WTC11 (cell line): ENCODE data around the gene BRME1.

Experiments
- ESRRA ChIP-seq: sonication (generic); formaldehyde crosslinking; IDR thresholded peaks from 2 replicates; pipeline ENCODE4 v1.8.1; 2022; ENCODE audit warnings: mild to moderate bottlenecking, missing genetic modification reagents, borderline replicate concordance
- KAT7 ChIP-seq: sonication (generic); formaldehyde crosslinking; IDR thresholded peaks from 2 replicates; pipeline ENCODE4 v1.8.1; 2023; ENCODE audit warnings: missing genetic modification reagents, mild to moderate bottlenecking, borderline replicate concordance
- SMAD4 ChIP-seq: sonication (generic); formaldehyde crosslinking; IDR thresholded peaks from 2 replicates; pipeline ENCODE4 v1.8.0; 2022; ENCODE audit warnings: mild to moderate bottlenecking, missing genetic modification reagents
- TF ChIP-seq, protein P1 (sequence below): fragments of 250-450 bp; sonication (Bioruptor Pico); IDR thresholded peaks from 2 replicates; pipeline ENCODE4 v1.8.0; 2021; ENCODE audit warnings: mild to moderate bottlenecking
- TF ChIP-seq, protein P2 (sequence below): sonication (generic); formaldehyde crosslinking; IDR thresholded peaks from 2 replicates; pipeline ENCODE4 v1.8.1; 2022; ENCODE audit warnings: mild to moderate bottlenecking, moderate library complexity, missing genetic modification reagents
- TF ChIP-seq, protein P3 (sequence below): sonication (generic); formaldehyde crosslinking; IDR thresholded peaks from 2 replicates; pipeline ENCODE4 v1.8.1; 2023; ENCODE audit warnings: mild to moderate bottlenecking, missing genetic modification reagents, moderate library complexity
- TF ChIP-seq, protein P4 (sequence below): fragments of 200-600 bp; IDR thresholded peaks from 2 replicates; pipeline ENCODE4 v1.8.0; 2022; ENCODE audit warnings: antibody characterized with exemption
- TF ChIP-seq, protein P5 (sequence below): sonication (generic); formaldehyde crosslinking; IDR thresholded peaks from 2 replicates; pipeline ENCODE4 v1.8.0; 2022; ENCODE audit warnings: mild to moderate bottlenecking, missing genetic modification reagents
- TF ChIP-seq, protein P6 (sequence below): sonication (generic); formaldehyde crosslinking; conservative IDR thresholded peaks from 2 replicates; pipeline ENCODE4 v1.8.1; 2022; ENCODE audit warnings: mild to moderate bottlenecking, missing genetic modification reagents
- TF ChIP-seq, protein P7 (sequence below): fragments of 250-450 bp; sonication (Bioruptor Pico); IDR thresholded peaks from 2 replicates; pipeline ENCODE4 v2.1.2; 2022; ENCODE audit warnings: mild to moderate bottlenecking, moderate library complexity
- TF ChIP-seq, protein P8 (sequence below): sonication (generic); formaldehyde crosslinking; IDR thresholded peaks from 2 replicates; pipeline ENCODE4 v1.8.1; 2023; ENCODE audit warnings: mild to moderate bottlenecking, missing genetic modification reagents
- TF ChIP-seq, protein P9 (sequence below): sonication (generic); formaldehyde crosslinking; IDR thresholded peaks from 2 replicates; pipeline ENCODE4 v1.8.1; 2023; ENCODE audit warnings: mild to moderate bottlenecking, moderate library complexity, missing genetic modification reagents

DNA sequence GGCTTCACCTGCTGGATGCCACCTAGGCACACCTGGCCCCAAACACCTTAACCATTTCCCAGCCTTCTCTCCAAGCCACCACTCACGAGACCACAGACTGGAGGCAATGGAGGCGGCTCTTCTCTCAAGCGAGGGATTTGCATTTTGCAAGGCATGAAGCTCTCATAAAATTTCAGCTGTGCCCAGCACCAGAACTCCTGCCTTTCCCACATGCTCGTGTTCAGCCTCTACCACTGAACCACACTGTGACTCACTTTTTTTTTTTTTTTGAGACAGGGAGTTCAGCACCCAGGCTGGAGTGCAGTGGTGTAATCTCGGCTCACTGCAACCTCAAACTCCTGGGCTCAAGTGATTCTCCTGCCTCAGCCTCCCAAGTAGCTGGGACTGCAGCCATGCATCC, 18.4 kb downstream of the BRME1 start:
- TF ChIP-seq, protein P1, sequence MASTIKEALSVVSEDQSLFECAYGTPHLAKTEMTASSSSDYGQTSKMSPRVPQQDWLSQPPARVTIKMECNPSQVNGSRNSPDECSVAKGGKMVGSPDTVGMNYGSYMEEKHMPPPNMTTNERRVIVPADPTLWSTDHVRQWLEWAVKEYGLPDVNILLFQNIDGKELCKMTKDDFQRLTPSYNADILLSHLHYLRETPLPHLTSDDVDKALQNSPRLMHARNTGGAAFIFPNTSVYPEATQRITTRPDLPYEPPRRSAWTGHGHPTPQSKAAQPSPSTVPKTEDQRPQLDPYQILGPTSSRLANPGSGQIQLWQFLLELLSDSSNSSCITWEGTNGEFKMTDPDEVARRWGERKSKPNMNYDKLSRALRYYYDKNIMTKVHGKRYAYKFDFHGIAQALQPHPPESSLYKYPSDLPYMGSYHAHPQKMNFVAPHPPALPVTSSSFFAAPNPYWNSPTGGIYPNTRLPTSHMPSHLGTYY (CRISPR knock-in tag): no peak
- TF ChIP-seq KAT7 (CRISPR knock-in tag) (no peak), ESRRA (CRISPR knock-in tag) (no peak), SMAD4 (CRISPR knock-in tag) (no peak)
- TF ChIP-seq, protein P2, sequence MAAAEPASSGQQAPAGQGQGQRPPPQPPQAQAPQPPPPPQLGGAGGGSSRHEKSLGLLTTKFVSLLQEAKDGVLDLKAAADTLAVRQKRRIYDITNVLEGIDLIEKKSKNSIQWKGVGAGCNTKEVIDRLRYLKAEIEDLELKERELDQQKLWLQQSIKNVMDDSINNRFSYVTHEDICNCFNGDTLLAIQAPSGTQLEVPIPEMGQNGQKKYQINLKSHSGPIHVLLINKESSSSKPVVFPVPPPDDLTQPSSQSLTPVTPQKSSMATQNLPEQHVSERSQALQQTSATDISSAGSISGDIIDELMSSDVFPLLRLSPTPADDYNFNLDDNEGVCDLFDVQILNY (CRISPR knock-in tag): no peak
- TF ChIP-seq, protein P3, sequence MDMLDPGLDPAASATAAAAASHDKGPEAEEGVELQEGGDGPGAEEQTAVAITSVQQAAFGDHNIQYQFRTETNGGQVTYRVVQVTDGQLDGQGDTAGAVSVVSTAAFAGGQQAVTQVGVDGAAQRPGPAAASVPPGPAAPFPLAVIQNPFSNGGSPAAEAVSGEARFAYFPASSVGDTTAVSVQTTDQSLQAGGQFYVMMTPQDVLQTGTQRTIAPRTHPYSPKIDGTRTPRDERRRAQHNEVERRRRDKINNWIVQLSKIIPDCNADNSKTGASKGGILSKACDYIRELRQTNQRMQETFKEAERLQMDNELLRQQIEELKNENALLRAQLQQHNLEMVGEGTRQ (CRISPR knock-in tag): no peak
- TF ChIP-seq, protein P4, sequence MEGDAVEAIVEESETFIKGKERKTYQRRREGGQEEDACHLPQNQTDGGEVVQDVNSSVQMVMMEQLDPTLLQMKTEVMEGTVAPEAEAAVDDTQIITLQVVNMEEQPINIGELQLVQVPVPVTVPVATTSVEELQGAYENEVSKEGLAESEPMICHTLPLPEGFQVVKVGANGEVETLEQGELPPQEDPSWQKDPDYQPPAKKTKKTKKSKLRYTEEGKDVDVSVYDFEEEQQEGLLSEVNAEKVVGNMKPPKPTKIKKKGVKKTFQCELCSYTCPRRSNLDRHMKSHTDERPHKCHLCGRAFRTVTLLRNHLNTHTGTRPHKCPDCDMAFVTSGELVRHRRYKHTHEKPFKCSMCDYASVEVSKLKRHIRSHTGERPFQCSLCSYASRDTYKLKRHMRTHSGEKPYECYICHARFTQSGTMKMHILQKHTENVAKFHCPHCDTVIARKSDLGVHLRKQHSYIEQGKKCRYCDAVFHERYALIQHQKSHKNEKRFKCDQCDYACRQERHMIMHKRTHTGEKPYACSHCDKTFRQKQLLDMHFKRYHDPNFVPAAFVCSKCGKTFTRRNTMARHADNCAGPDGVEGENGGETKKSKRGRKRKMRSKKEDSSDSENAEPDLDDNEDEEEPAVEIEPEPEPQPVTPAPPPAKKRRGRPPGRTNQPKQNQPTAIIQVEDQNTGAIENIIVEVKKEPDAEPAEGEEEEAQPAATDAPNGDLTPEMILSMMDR: no peak
- TF ChIP-seq, protein P5, sequence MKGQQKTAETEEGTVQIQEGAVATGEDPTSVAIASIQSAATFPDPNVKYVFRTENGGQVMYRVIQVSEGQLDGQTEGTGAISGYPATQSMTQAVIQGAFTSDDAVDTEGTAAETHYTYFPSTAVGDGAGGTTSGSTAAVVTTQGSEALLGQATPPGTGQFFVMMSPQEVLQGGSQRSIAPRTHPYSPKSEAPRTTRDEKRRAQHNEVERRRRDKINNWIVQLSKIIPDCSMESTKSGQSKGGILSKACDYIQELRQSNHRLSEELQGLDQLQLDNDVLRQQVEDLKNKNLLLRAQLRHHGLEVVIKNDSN: no peak
- TF ChIP-seq, protein P6, sequence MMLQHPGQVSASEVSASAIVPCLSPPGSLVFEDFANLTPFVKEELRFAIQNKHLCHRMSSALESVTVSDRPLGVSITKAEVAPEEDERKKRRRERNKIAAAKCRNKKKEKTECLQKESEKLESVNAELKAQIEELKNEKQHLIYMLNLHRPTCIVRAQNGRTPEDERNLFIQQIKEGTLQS (CRISPR knock-in tag): no peak
- TF ChIP-seq, protein P7, sequence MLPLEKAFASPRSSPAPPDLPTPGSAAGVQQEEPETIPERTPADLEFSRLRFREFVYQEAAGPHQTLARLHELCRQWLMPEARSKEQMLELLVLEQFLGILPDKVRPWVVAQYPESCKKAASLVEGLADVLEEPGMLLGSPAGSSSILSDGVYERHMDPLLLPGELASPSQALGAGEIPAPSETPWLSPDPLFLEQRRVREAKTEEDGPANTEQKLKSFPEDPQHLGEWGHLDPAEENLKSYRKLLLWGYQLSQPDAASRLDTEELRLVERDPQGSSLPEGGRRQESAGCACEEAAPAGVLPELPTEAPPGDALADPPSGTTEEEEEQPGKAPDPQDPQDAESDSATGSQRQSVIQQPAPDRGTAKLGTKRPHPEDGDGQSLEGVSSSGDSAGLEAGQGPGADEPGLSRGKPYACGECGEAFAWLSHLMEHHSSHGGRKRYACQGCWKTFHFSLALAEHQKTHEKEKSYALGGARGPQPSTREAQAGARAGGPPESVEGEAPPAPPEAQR (CRISPR knock-in tag): no peak
- TF ChIP-seq, protein P8, sequence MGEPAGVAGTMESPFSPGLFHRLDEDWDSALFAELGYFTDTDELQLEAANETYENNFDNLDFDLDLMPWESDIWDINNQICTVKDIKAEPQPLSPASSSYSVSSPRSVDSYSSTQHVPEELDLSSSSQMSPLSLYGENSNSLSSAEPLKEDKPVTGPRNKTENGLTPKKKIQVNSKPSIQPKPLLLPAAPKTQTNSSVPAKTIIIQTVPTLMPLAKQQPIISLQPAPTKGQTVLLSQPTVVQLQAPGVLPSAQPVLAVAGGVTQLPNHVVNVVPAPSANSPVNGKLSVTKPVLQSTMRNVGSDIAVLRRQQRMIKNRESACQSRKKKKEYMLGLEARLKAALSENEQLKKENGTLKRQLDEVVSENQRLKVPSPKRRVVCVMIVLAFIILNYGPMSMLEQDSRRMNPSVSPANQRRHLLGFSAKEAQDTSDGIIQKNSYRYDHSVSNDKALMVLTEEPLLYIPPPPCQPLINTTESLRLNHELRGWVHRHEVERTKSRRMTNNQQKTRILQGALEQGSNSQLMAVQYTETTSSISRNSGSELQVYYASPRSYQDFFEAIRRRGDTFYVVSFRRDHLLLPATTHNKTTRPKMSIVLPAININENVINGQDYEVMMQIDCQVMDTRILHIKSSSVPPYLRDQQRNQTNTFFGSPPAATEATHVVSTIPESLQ (CRISPR knock-in tag): no peak
- TF ChIP-seq, protein P9, sequence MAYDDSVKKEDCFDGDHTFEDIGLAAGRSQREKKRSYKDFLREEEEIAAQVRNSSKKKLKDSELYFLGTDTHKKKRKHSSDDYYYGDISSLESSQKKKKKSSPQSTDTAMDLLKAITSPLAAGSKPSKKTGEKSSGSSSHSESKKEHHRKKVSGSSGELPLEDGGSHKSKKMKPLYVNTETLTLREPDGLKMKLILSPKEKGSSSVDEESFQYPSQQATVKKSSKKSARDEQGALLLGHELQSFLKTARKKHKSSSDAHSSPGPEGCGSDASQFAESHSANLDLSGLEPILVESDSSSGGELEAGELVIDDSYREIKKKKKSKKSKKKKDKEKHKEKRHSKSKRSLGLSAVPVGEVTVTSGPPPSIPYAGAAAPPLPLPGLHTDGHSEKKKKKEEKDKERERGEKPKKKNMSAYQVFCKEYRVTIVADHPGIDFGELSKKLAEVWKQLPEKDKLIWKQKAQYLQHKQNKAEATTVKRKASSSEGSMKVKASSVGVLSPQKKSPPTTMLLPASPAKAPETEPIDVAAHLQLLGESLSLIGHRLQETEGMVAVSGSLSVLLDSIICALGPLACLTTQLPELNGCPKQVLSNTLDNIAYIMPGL (CRISPR knock-in tag): no peak
